K562 (cell line): Measurements from ENCODE around the gene RAB24. TPM values are rescaled to one million over a fixed set of nuclear protein-coding genes. Genes with fewer than 3 reads are reported as not detected.

ENCODE experiments used
- FOXM1 ChIP-seq, 2 experiments: fragments of 450-650 bp in 1 of 2; sonication (generic) in 1 of 2; formaldehyde crosslinking in 1 of 2; IDR thresholded peaks; 2 replicates each; pipeline versions ENCODE4 v1.6.1 to v1.9.0; 2017 to 2022; ENCODE audit warnings: low read depth in 2 of 2, mild to moderate bottlenecking in 2 of 2, missing genetic modification reagents in 1 of 2, moderate library complexity in 1 of 2
- FOXP1 ChIP-seq: sonication (generic); formaldehyde crosslinking; IDR thresholded peaks from 2 replicates; pipeline ENCODE4 v1.8.0; 2022; ENCODE audit warnings: mild to moderate bottlenecking, missing genetic modification reagents
- PML ChIP-seq: IDR thresholded peaks from 2 replicates; pipeline ENCODE4 v1.6.1; 2012; ENCODE audit warnings: low read length, inconsistent platforms
- RBM25 ChIP-seq: fragments of 200-400 bp; formaldehyde crosslinking; IDR thresholded peaks from 2 replicates; pipeline ENCODE4 v1.6.1; 2018; ENCODE audit warnings: low read length, low read depth, moderate library complexity; ENCODE audit not compliant: severe bottlenecking
- TAF1 ChIP-seq: IDR thresholded peaks from 2 replicates; pipeline ENCODE4 v1.6.1; 2011; ENCODE audit warnings: mild to moderate bottlenecking, low read length, moderate library complexity; ENCODE audit not compliant: insufficient read depth, control insufficient read depth, severe bottlenecking; ENCODE audit errors: extremely low read depth
- ZNF316 ChIP-seq: fragments of 450-650 bp; IDR thresholded peaks from 2 replicates; pipeline ENCODE4 v1.6.1; 2016
- polyA plus RNA-seq, 8 experiments: library from polyadenylated mRNA; depleted of rRNA in 4 of 8; stranded (reverse) in 5 of 8; unstranded in 3 of 8; fragments of >200 nt; fragmentation: Nextera tagmentation in 2 of 8; fragmentation: Illumina TruSeq in 1 of 8; extraction: Ambion mirVana in 2 of 8; extraction: Trizol in 1 of 8; gene quantifications; 2 replicates each; pipeline versions ENCODE4 v1.2.1 to v1.2.3, GENCODE V29; 2011 to 2014; ENCODE audit warnings: inconsistent platforms in 1 of 8, missing spikeins in 1 of 8
- total RNA-seq, 7 experiments: library from RNA; depleted of rRNA in 6 of 7; stranded (reverse); fragments of >200 nt in 6 of 7; fragmentation: Illumina TruSeq in 2 of 7; extraction: Trizol in 2 of 7; gene quantifications; 2 replicates each; pipeline versions ENCODE4 v1.2.1 to v1.2.3, GENCODE V29; 2011 to 2021; ENCODE audit warnings: low replicate concordance in 1 of 7
- TF ChIP-seq, protein P1 (sequence below): fragments of 450-650 bp; IDR thresholded peaks from 2 replicates; pipeline ENCODE4 v1.6.1; 2016; ENCODE audit warnings: low read depth
- TF ChIP-seq, protein P2 (sequence below): sonication (generic); formaldehyde crosslinking; IDR thresholded peaks from 2 replicates; pipeline ENCODE4 v1.8.0; 2022; ENCODE audit warnings: missing genetic modification reagents, mild to moderate bottlenecking, moderate library complexity, borderline replicate concordance
- TF ChIP-seq, protein P3 (sequence below): fragments of 200-800 bp; sonication (Bioruptor generic); IDR thresholded peaks from 2 replicates; pipeline ENCODE4 v1.6.1; 2017; ENCODE audit warnings: missing genetic modification characterization, missing compliant biosample characterization

Gene RAB24
- total and polyA plus RNA-seq, 9 of the 15 experiments (the other 6 are each of a cell fraction or from before 2014, with no cell fraction given), result 13.9 to 107 (median 34.8) TPM

DNA sequence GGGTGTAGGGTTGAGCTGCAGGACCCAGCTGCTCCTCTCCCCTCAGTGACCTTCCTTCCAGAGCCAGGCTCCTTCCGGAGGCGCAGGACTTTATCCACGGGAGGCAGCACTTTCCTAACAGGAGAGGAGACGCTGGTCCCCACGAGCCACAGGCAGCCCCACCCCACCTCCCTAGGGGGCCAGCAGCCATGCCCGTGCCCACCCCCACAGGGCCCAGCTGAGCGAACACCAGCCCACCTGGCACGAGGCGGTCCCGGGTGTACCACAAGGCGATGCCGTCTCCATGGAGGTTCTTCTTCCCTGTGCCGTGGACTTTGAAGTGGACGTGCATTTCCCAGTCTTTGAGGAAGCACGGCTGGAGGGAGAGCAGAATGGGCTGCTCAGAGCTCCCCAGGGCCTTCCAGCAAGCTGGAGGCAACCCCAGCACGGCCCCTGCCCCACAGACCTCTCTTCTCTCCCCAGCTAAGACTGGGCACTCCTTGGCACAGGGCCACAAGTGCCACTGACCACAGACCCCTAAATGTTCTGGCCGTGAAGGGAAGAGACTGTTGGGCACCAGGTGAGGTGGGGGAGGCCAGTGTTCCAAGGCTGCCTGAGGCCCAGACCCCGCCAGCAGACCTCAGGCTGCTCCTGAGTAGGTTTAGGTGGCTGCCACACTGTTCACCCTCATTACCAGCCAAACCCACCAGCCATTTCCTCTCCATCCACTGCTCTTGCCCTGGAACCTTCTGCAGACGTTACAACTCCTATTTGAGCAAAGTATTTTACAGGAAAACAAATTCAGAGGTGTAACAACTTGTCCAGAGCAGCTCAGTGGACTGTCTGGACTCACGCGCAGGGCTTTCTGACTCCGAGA lies 35.0 kb upstream of the RAB24 start (continued):
- TF ChIP-seq, protein P1, sequence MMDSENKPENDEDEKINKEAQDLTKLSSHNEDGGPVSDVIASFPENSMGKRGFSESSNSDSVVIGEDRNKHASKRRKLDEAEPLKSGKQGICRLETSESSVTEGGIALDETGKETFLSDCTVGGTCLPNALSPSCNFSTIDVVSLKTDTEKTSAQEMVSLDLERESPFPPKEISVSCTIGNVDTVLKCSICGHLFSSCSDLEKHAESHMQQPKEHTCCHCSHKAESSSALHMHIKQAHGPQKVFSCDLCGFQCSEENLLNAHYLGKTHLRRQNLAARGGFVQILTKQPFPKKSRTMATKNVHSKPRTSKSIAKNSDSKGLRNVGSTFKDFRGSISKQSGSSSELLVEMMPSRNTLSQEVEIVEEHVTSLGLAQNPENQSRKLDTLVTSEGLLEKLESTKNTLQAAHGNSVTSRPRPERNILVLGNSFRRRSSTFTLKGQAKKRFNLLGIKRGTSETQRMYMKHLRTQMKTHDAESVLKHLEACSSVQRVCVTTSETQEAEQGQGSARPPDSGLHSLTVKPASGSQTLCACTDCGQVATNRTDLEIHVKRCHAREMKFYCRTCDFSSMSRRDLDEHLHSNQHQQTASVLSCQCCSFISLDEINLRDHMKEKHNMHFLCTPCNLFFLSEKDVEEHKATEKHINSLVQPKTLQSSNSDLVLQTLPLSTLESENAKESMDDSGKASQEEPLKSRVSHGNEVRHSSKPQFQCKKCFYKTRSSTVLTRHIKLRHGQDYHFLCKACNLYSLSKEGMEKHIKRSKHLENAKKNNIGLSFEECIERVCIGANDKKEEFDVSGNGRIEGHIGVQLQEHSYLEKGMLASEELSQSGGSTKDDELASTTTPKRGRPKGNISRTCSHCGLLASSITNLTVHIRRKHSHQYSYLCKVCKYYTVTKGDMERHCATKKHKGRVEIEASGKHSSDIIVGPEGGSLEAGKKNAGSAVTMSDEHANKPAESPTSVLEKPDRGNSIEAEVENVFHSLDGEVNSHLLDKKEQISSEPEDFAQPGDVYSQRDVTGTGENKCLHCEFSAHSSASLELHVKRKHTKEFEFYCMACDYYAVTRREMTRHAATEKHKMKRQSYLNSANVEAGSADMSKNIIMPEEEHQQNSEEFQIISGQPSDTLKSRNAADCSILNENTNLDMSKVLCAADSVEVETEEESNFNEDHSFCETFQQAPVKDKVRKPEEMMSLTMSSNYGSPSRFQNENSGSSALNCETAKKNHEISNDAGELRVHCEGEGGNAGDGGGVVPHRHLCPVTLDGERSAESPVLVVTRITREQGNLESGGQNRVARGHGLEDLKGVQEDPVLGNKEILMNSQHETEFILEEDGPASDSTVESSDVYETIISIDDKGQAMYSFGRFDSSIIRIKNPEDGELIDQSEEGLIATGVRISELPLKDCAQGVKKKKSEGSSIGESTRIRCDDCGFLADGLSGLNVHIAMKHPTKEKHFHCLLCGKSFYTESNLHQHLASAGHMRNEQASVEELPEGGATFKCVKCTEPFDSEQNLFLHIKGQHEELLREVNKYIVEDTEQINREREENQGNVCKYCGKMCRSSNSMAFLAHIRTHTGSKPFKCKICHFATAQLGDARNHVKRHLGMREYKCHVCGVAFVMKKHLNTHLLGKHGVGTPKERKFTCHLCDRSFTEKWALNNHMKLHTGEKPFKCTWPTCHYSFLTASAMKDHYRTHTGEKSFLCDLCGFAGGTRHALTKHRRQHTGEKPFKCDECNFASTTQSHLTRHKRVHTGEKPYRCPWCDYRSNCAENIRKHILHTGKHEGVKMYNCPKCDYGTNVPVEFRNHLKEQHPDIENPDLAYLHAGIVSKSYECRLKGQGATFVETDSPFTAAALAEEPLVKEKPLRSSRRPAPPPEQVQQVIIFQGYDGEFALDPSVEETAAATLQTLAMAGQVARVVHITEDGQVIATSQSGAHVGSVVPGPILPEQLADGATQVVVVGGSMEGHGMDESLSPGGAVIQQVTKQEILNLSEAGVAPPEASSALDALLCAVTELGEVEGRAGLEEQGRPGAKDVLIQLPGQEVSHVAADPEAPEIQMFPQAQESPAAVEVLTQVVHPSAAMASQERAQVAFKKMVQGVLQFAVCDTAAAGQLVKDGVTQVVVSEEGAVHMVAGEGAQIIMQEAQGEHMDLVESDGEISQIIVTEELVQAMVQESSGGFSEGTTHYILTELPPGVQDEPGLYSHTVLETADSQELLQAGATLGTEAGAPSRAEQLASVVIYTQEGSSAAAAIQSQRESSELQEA, result no peak
- TF ChIP-seq, protein P2, sequence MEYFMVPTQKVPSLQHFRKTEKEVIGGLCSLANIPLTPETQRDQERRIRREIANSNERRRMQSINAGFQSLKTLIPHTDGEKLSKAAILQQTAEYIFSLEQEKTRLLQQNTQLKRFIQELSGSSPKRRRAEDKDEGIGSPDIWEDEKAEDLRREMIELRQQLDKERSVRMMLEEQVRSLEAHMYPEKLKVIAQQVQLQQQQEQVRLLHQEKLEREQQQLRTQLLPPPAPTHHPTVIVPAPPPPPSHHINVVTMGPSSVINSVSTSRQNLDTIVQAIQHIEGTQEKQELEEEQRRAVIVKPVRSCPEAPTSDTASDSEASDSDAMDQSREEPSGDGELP (CRISPR knock-in tag), result no peak
- TF ChIP-seq RBM25, result no peak
- no peak for TF ChIP-seq FOXM1 (IDR thresholded peaks at IDR 0.05; ENCODE audit: low read depth)
- TF ChIP-seq FOXM1 (CRISPR knock-in tag; IDR thresholded peaks at IDR 0.05; ENCODE audit: low read depth), result no peak
- no peak for TF ChIP-seq TAF1
- TF ChIP-seq, protein P3, sequence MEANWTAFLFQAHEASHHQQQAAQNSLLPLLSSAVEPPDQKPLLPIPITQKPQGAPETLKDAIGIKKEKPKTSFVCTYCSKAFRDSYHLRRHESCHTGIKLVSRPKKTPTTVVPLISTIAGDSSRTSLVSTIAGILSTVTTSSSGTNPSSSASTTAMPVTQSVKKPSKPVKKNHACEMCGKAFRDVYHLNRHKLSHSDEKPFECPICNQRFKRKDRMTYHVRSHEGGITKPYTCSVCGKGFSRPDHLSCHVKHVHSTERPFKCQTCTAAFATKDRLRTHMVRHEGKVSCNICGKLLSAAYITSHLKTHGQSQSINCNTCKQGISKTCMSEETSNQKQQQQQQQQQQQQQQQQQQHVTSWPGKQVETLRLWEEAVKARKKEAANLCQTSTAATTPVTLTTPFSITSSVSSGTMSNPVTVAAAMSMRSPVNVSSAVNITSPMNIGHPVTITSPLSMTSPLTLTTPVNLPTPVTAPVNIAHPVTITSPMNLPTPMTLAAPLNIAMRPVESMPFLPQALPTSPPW, result no peak
- no peak for TF ChIP-seq ZNF316
- no peak for TF ChIP-seq FOXP1 (CRISPR knock-in tag)
- no peak for TF ChIP-seq PML
